Ovary (tissue), 3 donors: Measurements from ENCODE around the gene ACMSD.

Experiments
- CTCF ChIP-seq, 3 donors: fragments of 450-650 bp in 2 of 3; fragments of 200-600 bp in 1 of 3; IDR thresholded peaks; one replicate each; pipeline versions ENCODE4 v1.5.1 to v1.8.0; 2016 to 2022; ENCODE audit warnings: antibody characterized with exemption in 3 of 3, mild to moderate bottlenecking in 1 of 3
- EP300 ChIP-seq: sonication (generic); formaldehyde crosslinking; IDR thresholded peaks from one replicate; pipeline ENCODE4 v1.6.1; 2017; ENCODE audit warnings: antibody characterized with exemption
- POLR2A ChIP-seq: fragments of 450-650 bp; IDR thresholded peaks from one replicate; pipeline ENCODE4 v1.6.1; 2017; ENCODE audit warnings: antibody characterized with exemption, mild to moderate bottlenecking, moderate library complexity
- donor health status: DM: no; HTN: no; CAD: no.

GRCh38 chr2:134933732-134934131, 95.3 kb downstream of the ACMSD start:
- TF ChIP-seq CTCF (IDR thresholded peaks at IDR 0.05): no peak
- no peak for TF ChIP-seq POLR2A
- TF ChIP-seq EP300: no peak
